Caco-2 (cell line): ENCODE measurements around the gene ENHO. TPM values are rescaled to one million over a fixed set of nuclear protein-coding genes. Genes with fewer than 3 reads are reported as not detected.

Source experiments
- BruUV-seq: library from RNA; stranded (reverse); fragments of 400-500 nt; replicated peaks from 2 replicates; lab custom pipeline; 2021; lab: Mats Ljungman, UMichigan
- CTCF ChIA-PET: fragments of 300-600 bp; sonication (Branson Sonifier 250); formaldehyde crosslinking; loops from one replicate; lab custom pipeline; 2022; ENCODE audit warnings: antibody characterized with exemption; lab: Charles Lee
- POLR2A ChIA-PET: fragments of 300-600 bp; sonication (Branson Sonifier 250); formaldehyde crosslinking; loops from one replicate; lab custom pipeline; 2022; ENCODE audit warnings: antibody characterized with exemption; lab: Charles Lee
- DNase-seq, 2 experiments: peaks; one replicate each; pipeline versions ENCODE4 v3.0.0 to v3.0.0-alpha.2; 2020 to 2022
- H3K27me3 ChIP-seq: replicated peaks from 2 replicates; pipeline ENCODE4 v1.6.0; 2011; ENCODE audit warnings: low read length; ENCODE audit not compliant: control insufficient read depth, insufficient read depth
- H3K36me3 ChIP-seq: 2 replicates; pipeline ENCODE4 v1.5.1; 2011; ENCODE audit warnings: low read length; ENCODE audit not compliant: control insufficient read depth, insufficient read depth
- H3K4me1 ChIP-seq: fragments of 250-450 bp; sonication (Bioruptor Pico); 2 replicates; pipeline ENCODE4 v1.5.1; 2020; ENCODE audit warnings: mild to moderate bottlenecking
- H3K4me3 ChIP-seq: 2 replicates; pipeline ENCODE4 v1.5.1; 2011; ENCODE audit warnings: low read depth, mild to moderate bottlenecking, control low read depth, low read length
- H3K9me3 ChIP-seq: fragments of 250-450 bp; sonication (Bioruptor Pico); 2 replicates; pipeline ENCODE4 v1.5.1; 2020; ENCODE audit warnings: mild to moderate bottlenecking, moderate library complexity
- H3K27ac Mint-ChIP-seq: one replicate; pipeline ENCODE4 v1.8.0; 2022; ENCODE audit warnings: mixed read lengths; ENCODE audit not compliant: unreplicated experiment
- H3K27me3 Mint-ChIP-seq: one replicate; pipeline ENCODE4 v1.8.0; 2022; ENCODE audit warnings: mixed read lengths; ENCODE audit not compliant: insufficient read depth, unreplicated experiment
- H3K36me3 Mint-ChIP-seq: one replicate; pipeline ENCODE4 v1.8.0; 2022; ENCODE audit warnings: mild to moderate bottlenecking, mixed read lengths; ENCODE audit not compliant: insufficient read depth, unreplicated experiment
- H3K4me1 Mint-ChIP-seq: one replicate; pipeline ENCODE4 v1.8.0; 2022; ENCODE audit warnings: low read depth, mixed read lengths; ENCODE audit not compliant: unreplicated experiment
- H3K4me3 Mint-ChIP-seq: one replicate; pipeline ENCODE4 v1.8.0; 2022; ENCODE audit warnings: mild to moderate bottlenecking, moderate library complexity, mixed read lengths; ENCODE audit not compliant: unreplicated experiment
- H3K9me3 Mint-ChIP-seq: one replicate; pipeline ENCODE4 v1.8.0; 2022; ENCODE audit warnings: mixed read lengths; ENCODE audit not compliant: unreplicated experiment
- CTCF ChIP-seq, 2 experiments: fragments of 200-600 bp in 1 of 2; IDR thresholded peaks; 1 replicate in 1 of 2; 2 replicates in 1 of 2; pipeline versions ENCODE4 v1.5.1 to v1.8.0; 2011 to 2022; ENCODE audit warnings: antibody characterized with exemption in 1 of 2, control low read depth in 1 of 2, inconsistent platforms in 1 of 2, low read depth in 1 of 2, low read length in 1 of 2, mild to moderate bottlenecking in 1 of 2, moderate library complexity in 1 of 2; ENCODE audit not compliant: insufficient read depth in 1 of 2, severe bottlenecking in 1 of 2, unreplicated experiment in 1 of 2
- intact Hi-C: fragments of 100-400 bp; cut with micrococcal nuclease; formaldehyde crosslinking; loops from one replicate; pipeline ENCODE4 v1.10.0; 2022; ENCODE audit not compliant: unreplicated experiment
- total RNA-seq: library from RNA; stranded (reverse); gene quantifications from 2 replicates; pipeline ENCODE4 v1.2.3, GENCODE V29; 2022

Gene ENHO
- total RNA-seq, 1 experiment from 2014 or later: 2.1 TPM

GRCh38 chr9:34519321-34520020 lies 3.3 kb downstream of the ENHO start:
- Mint-ChIP-seq H3K9me3 (no peaks in the 10 kb centered on the region), H3K4me3 (no peak overlapping the region), H3K4me1 (peaks cover 7% of the 10 kb centered on the region), H3K27ac (no peak overlapping the region), H3K27me3 (peaks cover 7% of the 10 kb centered on the region), H3K36me3 (no peaks in the 10 kb centered on the region)
- H3K36me3 ChIP-seq: no peaks in the 10 kb centered on the region
- DNase-seq: no peak
- no peaks in the 10 kb centered on the region for H3K9me3 ChIP-seq
- peaks cover 3% of the 10 kb centered on the region; the same call in 1 of the 2 replicates for H3K4me1 ChIP-seq
- intact Hi-C loops: no loop called here
- H3K27me3 ChIP-seq: no peaks in the 10 kb centered on the region; the same call in 1 of the 2 replicates
- H3K4me3 ChIP-seq: no peak overlapping the region
- TF ChIP-seq CTCF (IDR thresholded peaks at IDR 0.05; ENCODE audit: insufficient read depth in 1 of 2, low read depth in 1 of 2, low read length in 1 of 2, severe bottlenecking in 1 of 2, unreplicated experiment in 1 of 2): no peak
- CTCF ChIA-PET: interaction anchor here (1.1 to 1.9 kb wide), 3 partner anchors 72 to 115 kb away, joined by 3 to 6 read pairs (median 4); no protein-coding TSS in a partner anchor
- no TSS peak for BruUV-seq
- POLR2A ChIA-PET: no interaction called here

- TF ChIP-seq CTCF (IDR thresholded peaks at IDR 0.05; ENCODE audit: insufficient read depth in 1 of 2, low read depth in 1 of 2, low read length in 1 of 2, severe bottlenecking in 1 of 2, unreplicated experiment in 1 of 2): no peak
- Mint-ChIP-seq H3K27me3 (peaks cover 7% of the 10 kb centered on the region), H3K4me1 (peaks cover 7% of the 10 kb centered on the region), H3K9me3 (no peaks in the 10 kb centered on the region), H3K36me3 (no peaks in the 10 kb centered on the region), H3K27ac (no peak overlapping the region), H3K4me3 (no peak overlapping the region)
- ChIA-PET POLR2A (no interaction called here), CTCF (interaction anchor here (1.1 to 1.9 kb wide), 3 partner anchors 72 to 115 kb away, joined by 3 to 6 read pairs (median 4); no protein-coding TSS in a partner anchor)
- Histone ChIP-seq H3K9me3 (no peaks in the 10 kb centered on the region), H3K27me3 (no peaks in the 10 kb centered on the region; the same call in 1 of the 2 replicates), H3K4me3 (no peak overlapping the region), H3K36me3 (no peaks in the 10 kb centered on the region), H3K4me1 (peaks cover 3% of the 10 kb centered on the region; the same call in 1 of the 2 replicates)
- intact Hi-C loops: no loop called here
- no peak for DNase-seq
- no TSS peak for BruUV-seq
These were observed 3.9 kb downstream of the ENHO start for GRCh38 chr9:34518896-34519295.

GRCh38 chr9:34518110-34518616 lies 4.6 kb downstream of the ENHO start:
- Histone ChIP-seq H3K4me1 (no peaks in the 10 kb centered on the region), H3K36me3 (no peaks in the 10 kb centered on the region), H3K27me3 (no peaks in the 10 kb centered on the region; the same call in 1 of the 2 replicates), H3K9me3 (no peaks in the 10 kb centered on the region), H3K4me3 (no peak overlapping the region)
- H3K4me1 Mint-ChIP-seq: peaks cover 7% of the 10 kb centered on the region
- no peak overlapping the region for H3K27ac Mint-ChIP-seq
- H3K36me3 Mint-ChIP-seq: no peaks in the 10 kb centered on the region
- DNase-seq: peak in 1 of 2 experiments; percentile 19
- no peaks in the 10 kb centered on the region for H3K9me3 Mint-ChIP-seq
- peaks cover 7% of the 10 kb centered on the region for H3K27me3 Mint-ChIP-seq
- no peak overlapping the region for H3K4me3 Mint-ChIP-seq
- POLR2A ChIA-PET: no interaction called here
- no peak for TF ChIP-seq CTCF (IDR thresholded peaks at IDR 0.05; ENCODE audit: insufficient read depth in 1 of 2, low read depth in 1 of 2, low read length in 1 of 2, severe bottlenecking in 1 of 2, unreplicated experiment in 1 of 2)
- intact Hi-C loops: no loop called here
- no TSS peak for BruUV-seq
- CTCF ChIA-PET: interaction anchor here (1.9 kb wide), 1 partner anchor 73 kb away, joined by 6 read pairs; no protein-coding TSS in a partner anchor
